HG02870 (cell line): ENCODE measurements around the gene GM2A.
"Not testable (repeated sequence)": the region's sequence is repeated elsewhere in the genome, so short reads cannot be mapped to it uniquely, and the experiment has no call there.

Experiments
- ATAC-seq: cut with Tn5 transposase; IDR thresholded peaks from one replicate; pipeline ENCODE4 v1.9.1; 2021; ENCODE audit warnings: mild to moderate bottlenecking, moderate library complexity; ENCODE audit not compliant: unreplicated experiment

The GM2A gene

GRCh38 chr5:151251001-151251551 is 1.9 kb upstream of the GM2A start:
- ATAC-seq = no peak

GRCh38 chr5:151251621-151252020 is 1.4 kb upstream of the GM2A start:
- ATAC-seq = no peak

GRCh38 chr5:151253605-151253950 is 593 bp downstream of the GM2A start:
- no peak for ATAC-seq

GRCh38 chr5:151254556-151254955 is 1.6 kb downstream of the GM2A start:
- ATAC-seq = no peak

- ATAC-seq = not testable (repeated sequence)
These were observed 2.0 kb downstream of the GM2A start for GRCh38 chr5:151254990-151255389.

GRCh38 chr5:151255621-151256286 is 2.8 kb downstream of the GM2A start:
- ATAC-seq = peak; percentile 47

- ATAC-seq = peak; percentile 30
These were observed 4.8 kb downstream of the GM2A start for GRCh38 chr5:151257731-151258181.

- ATAC-seq = no peak
These were observed 5.2 kb downstream of the GM2A start for GRCh38 chr5:151258201-151258611.

- ATAC-seq = no peak
These were observed 5.8 kb downstream of the GM2A start for GRCh38 chr5:151258816-151259215.

- no peak for ATAC-seq
These were observed 6.9 kb downstream of the GM2A start for GRCh38 chr5:151259931-151260330.

GRCh38 chr5:151262532-151262931 is 9.5 kb downstream of the GM2A start:
- no peak for ATAC-seq

- ATAC-seq = peak; percentile 92
These were observed 11.1 kb downstream of the GM2A start for GRCh38 chr5:151264113-151264512.

GRCh38 chr5:151267491-151268260 is 14.7 kb downstream of the GM2A start:
- ATAC-seq = no peak

- peak; percentile 96 for ATAC-seq
These were observed 17.6 kb downstream of the GM2A start for GRCh38 chr5:151270599-151270998.

GRCh38 chr5:151271336-151271735 is 18.4 kb downstream of the GM2A start:
- no peak for ATAC-seq

GRCh38 chr5:151274666-151275065 is 21.7 kb downstream of the GM2A start:
- no peak for ATAC-seq

- no peak for ATAC-seq
These were observed 22.8 kb downstream of the GM2A start for GRCh38 chr5:151275803-151276202.

- ATAC-seq = no peak
These were observed 25.9 kb downstream of the GM2A start for GRCh38 chr5:151278845-151279244.

- no peak for ATAC-seq
These were observed 27.5 kb downstream of the GM2A start for GRCh38 chr5:151280443-151280842.

- no peak for ATAC-seq
These were observed 28.1 kb downstream of the GM2A start for GRCh38 chr5:151281001-151281639.

GRCh38 chr5:151283120-151283825 is 30.3 kb downstream of the GM2A start:
- no peak for ATAC-seq
